ENCODE data around the gene ZNF319. TPM values are rescaled to one million over a fixed set of nuclear protein-coding genes. Genes with fewer than 3 reads are reported as not detected.

The ZNF319 gene
- total and polyA plus RNA-seq, 2 of the 13 experiments (the other 11 are each of a cell fraction or from before 2014, with no cell fraction given), result 2.4 to 3.6 TPM

DNA sequence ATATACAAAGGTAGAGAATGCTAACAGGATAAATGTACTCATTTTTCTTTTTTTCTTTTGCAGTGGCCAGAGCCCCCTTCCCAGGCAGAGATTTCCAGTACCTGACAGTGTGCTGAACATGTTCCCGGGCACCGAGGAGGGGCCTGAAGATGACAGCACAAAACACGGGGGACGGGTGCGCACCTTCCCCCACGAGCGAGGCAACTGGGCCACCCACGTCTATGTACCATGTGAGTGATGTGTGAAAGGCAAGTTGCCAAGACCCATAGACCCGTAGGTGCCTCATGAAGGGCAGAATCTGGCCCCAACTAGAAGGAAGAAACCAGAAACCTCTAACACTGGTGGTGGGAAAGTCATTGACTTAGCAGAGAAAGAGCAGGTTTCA, 1.9 kb upstream of the ZNF319 start (continued):
- TF ChIP-seq ZNF407 (CRISPR knock-in tag; IDR thresholded peaks at IDR 0.05; ENCODE audit: not compliant biosample characterization) (no peak), MNT (IDR thresholded peaks at IDR 0.05) (no peak), ZNF431 (CRISPR knock-in tag; IDR thresholded peaks at IDR 0.05; ENCODE audit: borderline replicate concordance, low read depth) (no peak), PAF1 (CRISPR knock-in tag; IDR thresholded peaks at IDR 0.05) (no peak)
- TF ChIP-seq, protein P1, sequence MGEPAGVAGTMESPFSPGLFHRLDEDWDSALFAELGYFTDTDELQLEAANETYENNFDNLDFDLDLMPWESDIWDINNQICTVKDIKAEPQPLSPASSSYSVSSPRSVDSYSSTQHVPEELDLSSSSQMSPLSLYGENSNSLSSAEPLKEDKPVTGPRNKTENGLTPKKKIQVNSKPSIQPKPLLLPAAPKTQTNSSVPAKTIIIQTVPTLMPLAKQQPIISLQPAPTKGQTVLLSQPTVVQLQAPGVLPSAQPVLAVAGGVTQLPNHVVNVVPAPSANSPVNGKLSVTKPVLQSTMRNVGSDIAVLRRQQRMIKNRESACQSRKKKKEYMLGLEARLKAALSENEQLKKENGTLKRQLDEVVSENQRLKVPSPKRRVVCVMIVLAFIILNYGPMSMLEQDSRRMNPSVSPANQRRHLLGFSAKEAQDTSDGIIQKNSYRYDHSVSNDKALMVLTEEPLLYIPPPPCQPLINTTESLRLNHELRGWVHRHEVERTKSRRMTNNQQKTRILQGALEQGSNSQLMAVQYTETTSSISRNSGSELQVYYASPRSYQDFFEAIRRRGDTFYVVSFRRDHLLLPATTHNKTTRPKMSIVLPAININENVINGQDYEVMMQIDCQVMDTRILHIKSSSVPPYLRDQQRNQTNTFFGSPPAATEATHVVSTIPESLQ (CRISPR knock-in tag; conservative IDR thresholded peaks at IDR 0.05), result no peak
- TF ChIP-seq, protein P2, sequence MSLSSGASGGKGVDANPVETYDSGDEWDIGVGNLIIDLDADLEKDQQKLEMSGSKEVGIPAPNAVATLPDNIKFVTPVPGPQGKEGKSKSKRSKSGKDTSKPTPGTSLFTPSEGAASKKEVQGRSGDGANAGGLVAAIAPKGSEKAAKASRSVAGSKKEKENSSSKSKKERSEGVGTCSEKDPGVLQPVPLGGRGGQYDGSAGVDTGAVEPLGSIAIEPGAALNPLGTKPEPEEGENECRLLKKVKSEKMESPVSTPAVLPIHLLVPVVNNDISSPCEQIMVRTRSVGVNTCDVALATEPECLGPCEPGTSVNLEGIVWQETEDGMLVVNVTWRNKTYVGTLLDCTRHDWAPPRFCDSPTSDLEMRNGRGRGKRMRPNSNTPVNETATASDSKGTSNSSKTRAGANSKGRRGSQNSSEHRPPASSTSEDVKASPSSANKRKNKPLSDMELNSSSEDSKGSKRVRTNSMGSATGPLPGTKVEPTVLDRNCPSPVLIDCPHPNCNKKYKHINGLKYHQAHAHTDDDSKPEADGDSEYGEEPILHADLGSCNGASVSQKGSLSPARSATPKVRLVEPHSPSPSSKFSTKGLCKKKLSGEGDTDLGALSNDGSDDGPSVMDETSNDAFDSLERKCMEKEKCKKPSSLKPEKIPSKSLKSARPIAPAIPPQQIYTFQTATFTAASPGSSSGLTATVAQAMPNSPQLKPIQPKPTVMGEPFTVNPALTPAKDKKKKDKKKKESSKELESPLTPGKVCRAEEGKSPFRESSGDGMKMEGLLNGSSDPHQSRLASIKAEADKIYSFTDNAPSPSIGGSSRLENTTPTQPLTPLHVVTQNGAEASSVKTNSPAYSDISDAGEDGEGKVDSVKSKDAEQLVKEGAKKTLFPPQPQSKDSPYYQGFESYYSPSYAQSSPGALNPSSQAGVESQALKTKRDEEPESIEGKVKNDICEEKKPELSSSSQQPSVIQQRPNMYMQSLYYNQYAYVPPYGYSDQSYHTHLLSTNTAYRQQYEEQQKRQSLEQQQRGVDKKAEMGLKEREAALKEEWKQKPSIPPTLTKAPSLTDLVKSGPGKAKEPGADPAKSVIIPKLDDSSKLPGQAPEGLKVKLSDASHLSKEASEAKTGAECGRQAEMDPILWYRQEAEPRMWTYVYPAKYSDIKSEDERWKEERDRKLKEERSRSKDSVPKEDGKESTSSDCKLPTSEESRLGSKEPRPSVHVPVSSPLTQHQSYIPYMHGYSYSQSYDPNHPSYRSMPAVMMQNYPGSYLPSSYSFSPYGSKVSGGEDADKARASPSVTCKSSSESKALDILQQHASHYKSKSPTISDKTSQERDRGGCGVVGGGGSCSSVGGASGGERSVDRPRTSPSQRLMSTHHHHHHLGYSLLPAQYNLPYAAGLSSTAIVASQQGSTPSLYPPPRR (CRISPR knock-in tag; IDR thresholded peaks at IDR 0.05; ENCODE audit: borderline replicate concordance), result no peak
- TF ChIP-seq, protein P3, sequence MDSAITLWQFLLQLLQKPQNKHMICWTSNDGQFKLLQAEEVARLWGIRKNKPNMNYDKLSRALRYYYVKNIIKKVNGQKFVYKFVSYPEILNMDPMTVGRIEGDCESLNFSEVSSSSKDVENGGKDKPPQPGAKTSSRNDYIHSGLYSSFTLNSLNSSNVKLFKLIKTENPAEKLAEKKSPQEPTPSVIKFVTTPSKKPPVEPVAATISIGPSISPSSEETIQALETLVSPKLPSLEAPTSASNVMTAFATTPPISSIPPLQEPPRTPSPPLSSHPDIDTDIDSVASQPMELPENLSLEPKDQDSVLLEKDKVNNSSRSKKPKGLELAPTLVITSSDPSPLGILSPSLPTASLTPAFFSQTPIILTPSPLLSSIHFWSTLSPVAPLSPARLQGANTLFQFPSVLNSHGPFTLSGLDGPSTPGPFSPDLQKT (CRISPR knock-in tag; IDR thresholded peaks at IDR 0.05; ENCODE audit: borderline replicate concordance), result no peak
